Measurements from ENCODE around the gene RBMS1.

The RBMS1 gene

GRCh38 chr2:160305081-160305750, 188.4 kb downstream of the RBMS1 start:
- DNase-seq (ENCODE audit: insufficient read length, low spot score) (no peak), FAIRE-seq (no peak)
- TF ChIP-seq SPI1 (IDR thresholded peaks at IDR 0.05; ENCODE audit: low read depth, low read length) (no peak), POU2F2 (IDR thresholded peaks at IDR 0.05; ENCODE audit: low read depth, low read length) (no peak), POLR2AphosphoS5 (IDR thresholded peaks at IDR 0.05; ENCODE audit: low read depth, low read length) (no peak), POLR2A (IDR thresholded peaks at IDR 0.05; ENCODE audit: low read depth, low read length) (no peak), TAF1 (IDR thresholded peaks at IDR 0.05; ENCODE audit: low read depth, low read length) (no peak), PAX5 (IDR thresholded peaks at IDR 0.05; ENCODE audit: insufficient read depth, low read length, severe bottlenecking) (no peak)

DNA sequence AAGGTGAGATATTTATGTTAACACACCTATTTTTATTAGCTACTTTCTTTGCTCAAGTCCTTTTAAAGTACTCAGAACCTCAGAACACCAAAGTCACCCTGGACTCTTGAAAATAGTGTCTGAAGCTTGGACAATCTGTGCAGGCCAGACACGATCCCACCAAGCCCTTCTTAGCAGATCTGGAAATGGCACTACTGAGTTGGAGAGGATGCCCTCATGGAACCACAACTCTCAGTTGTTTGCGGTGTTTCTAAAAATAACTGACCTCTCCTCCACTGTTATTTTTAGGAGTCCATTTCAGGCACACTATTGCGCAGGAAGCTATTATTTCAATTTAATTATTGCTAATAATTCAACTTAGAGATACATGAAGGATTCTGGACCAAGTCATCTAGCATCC, 190.1 kb downstream of the RBMS1 start:
- no peak for TF ChIP-seq TAF1 (IDR thresholded peaks at IDR 0.05; ENCODE audit: low read depth, low read length)
- TF ChIP-seq POLR2A (IDR thresholded peaks at IDR 0.05; ENCODE audit: low read depth, low read length), result no peak
- TF ChIP-seq POU2F2 (IDR thresholded peaks at IDR 0.05; ENCODE audit: low read depth, low read length), result no peak
- TF ChIP-seq PAX5 (IDR thresholded peaks at IDR 0.05; ENCODE audit: insufficient read depth, low read length, severe bottlenecking), result no peak
- TF ChIP-seq POLR2AphosphoS5 (IDR thresholded peaks at IDR 0.05; ENCODE audit: low read depth, low read length), result no peak
- TF ChIP-seq SPI1 (IDR thresholded peaks at IDR 0.05; ENCODE audit: low read depth, low read length), result no peak
- FAIRE-seq, result no peak
- no peak for DNase-seq (ENCODE audit: insufficient read length, low spot score)

DNA sequence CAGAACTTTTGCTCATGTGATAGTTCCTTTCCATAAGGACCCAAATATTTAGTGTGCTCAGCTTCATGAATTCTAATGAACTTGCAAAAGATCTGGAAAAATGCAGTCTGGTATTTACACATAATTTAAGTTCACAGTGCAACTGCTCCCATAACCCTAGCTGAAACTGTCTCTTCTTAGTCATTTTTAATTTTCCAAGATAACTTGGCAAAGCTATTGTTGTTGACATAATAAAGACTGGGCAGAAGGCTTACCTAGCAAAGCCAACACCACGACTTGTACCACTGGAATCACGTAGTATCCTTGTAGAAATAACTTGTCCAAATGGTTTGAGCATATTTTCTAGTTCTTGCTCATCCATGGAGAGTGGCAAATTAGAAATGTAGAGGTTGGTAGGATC, 190.5 kb downstream of the RBMS1 start:
- FAIRE-seq (no peak), DNase-seq (ENCODE audit: insufficient read length, low spot score) (no peak)
- TF ChIP-seq POU2F2 (IDR thresholded peaks at IDR 0.05; ENCODE audit: low read depth, low read length), result no peak
- TF ChIP-seq PAX5 (IDR thresholded peaks at IDR 0.05; ENCODE audit: insufficient read depth, low read length, severe bottlenecking), result no peak
- TF ChIP-seq TAF1 (IDR thresholded peaks at IDR 0.05; ENCODE audit: low read depth, low read length), result no peak
- no peak for TF ChIP-seq POLR2AphosphoS5 (IDR thresholded peaks at IDR 0.05; ENCODE audit: low read depth, low read length)
- no peak for TF ChIP-seq POLR2A (IDR thresholded peaks at IDR 0.05; ENCODE audit: low read depth, low read length)
- TF ChIP-seq SPI1 (IDR thresholded peaks at IDR 0.05; ENCODE audit: low read depth, low read length), result no peak

DNA sequence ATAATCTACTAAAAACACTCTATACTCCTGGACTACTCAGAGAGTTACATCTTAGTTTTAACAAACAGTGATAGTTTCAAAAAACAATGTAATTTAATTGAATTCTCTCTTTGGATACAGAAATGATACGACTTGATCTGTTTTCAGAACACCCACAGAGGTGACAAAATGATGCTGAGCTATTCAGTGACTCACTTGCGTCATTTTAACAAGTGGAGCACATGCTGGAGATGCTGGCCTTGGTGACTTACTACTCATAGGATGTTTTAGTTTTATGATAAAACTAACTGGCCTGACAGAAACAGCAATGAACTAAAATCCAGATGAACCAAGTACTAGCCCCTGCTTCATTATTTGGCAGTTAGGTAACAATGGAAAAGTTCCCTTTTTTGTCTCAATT, 192.2 kb downstream of the RBMS1 start:
- FAIRE-seq (no peak), DNase-seq (ENCODE audit: insufficient read length, low spot score) (no peak)
- TF ChIP-seq POLR2AphosphoS5 (IDR thresholded peaks at IDR 0.05; ENCODE audit: low read depth, low read length) (no peak), TAF1 (IDR thresholded peaks at IDR 0.05; ENCODE audit: low read depth, low read length) (no peak), PAX5 (IDR thresholded peaks at IDR 0.05; ENCODE audit: insufficient read depth, low read length, severe bottlenecking) (no peak), SPI1 (IDR thresholded peaks at IDR 0.05; ENCODE audit: low read depth, low read length) (no peak), POLR2A (IDR thresholded peaks at IDR 0.05; ENCODE audit: low read depth, low read length) (no peak), POU2F2 (IDR thresholded peaks at IDR 0.05; ENCODE audit: low read depth, low read length) (no peak)

- DNase-seq (ENCODE audit: insufficient read length, low spot score) (no peak), FAIRE-seq (no peak)
- TF ChIP-seq POU2F2 (IDR thresholded peaks at IDR 0.05; ENCODE audit: low read depth, low read length) (no peak), SPI1 (IDR thresholded peaks at IDR 0.05; ENCODE audit: low read depth, low read length) (no peak), POLR2A (IDR thresholded peaks at IDR 0.05; ENCODE audit: low read depth, low read length) (no peak)
Observed at GRCh38 chr2:160300203-160300602, 193.4 kb downstream of the RBMS1 start.

- DNase-seq (ENCODE audit: insufficient read length, low spot score) (no peak), FAIRE-seq (no peak)
- no peak for TF ChIP-seq POU2F2 (IDR thresholded peaks at IDR 0.05; ENCODE audit: low read depth, low read length)
- no peak for TF ChIP-seq SPI1 (IDR thresholded peaks at IDR 0.05; ENCODE audit: low read depth, low read length)
- no peak for TF ChIP-seq PAX5 (IDR thresholded peaks at IDR 0.05; ENCODE audit: insufficient read depth, low read length, severe bottlenecking)
- TF ChIP-seq POLR2A (IDR thresholded peaks at IDR 0.05; ENCODE audit: low read depth, low read length), result no peak
- TF ChIP-seq TAF1 (IDR thresholded peaks at IDR 0.05; ENCODE audit: low read depth, low read length), result no peak
- TF ChIP-seq POLR2AphosphoS5 (IDR thresholded peaks at IDR 0.05; ENCODE audit: low read depth, low read length), result no peak
Observed at GRCh38 chr2:160299540-160299939, 194.1 kb downstream of the RBMS1 start.

- FAIRE-seq (no peak), DNase-seq (ENCODE audit: insufficient read length, low spot score) (no peak)
- TF ChIP-seq POU2F2 (IDR thresholded peaks at IDR 0.05; ENCODE audit: low read depth, low read length), result no peak
- no peak for TF ChIP-seq PAX5 (IDR thresholded peaks at IDR 0.05; ENCODE audit: insufficient read depth, low read length, severe bottlenecking)
- TF ChIP-seq TAF1 (IDR thresholded peaks at IDR 0.05; ENCODE audit: low read depth, low read length), result no peak
- TF ChIP-seq SPI1 (IDR thresholded peaks at IDR 0.05; ENCODE audit: low read depth, low read length), result no peak
- TF ChIP-seq POLR2AphosphoS5 (IDR thresholded peaks at IDR 0.05; ENCODE audit: low read depth, low read length), result no peak
- no peak for TF ChIP-seq POLR2A (IDR thresholded peaks at IDR 0.05; ENCODE audit: low read depth, low read length)
Observed at GRCh38 chr2:160298960-160299359, 194.6 kb downstream of the RBMS1 start.

DNA sequence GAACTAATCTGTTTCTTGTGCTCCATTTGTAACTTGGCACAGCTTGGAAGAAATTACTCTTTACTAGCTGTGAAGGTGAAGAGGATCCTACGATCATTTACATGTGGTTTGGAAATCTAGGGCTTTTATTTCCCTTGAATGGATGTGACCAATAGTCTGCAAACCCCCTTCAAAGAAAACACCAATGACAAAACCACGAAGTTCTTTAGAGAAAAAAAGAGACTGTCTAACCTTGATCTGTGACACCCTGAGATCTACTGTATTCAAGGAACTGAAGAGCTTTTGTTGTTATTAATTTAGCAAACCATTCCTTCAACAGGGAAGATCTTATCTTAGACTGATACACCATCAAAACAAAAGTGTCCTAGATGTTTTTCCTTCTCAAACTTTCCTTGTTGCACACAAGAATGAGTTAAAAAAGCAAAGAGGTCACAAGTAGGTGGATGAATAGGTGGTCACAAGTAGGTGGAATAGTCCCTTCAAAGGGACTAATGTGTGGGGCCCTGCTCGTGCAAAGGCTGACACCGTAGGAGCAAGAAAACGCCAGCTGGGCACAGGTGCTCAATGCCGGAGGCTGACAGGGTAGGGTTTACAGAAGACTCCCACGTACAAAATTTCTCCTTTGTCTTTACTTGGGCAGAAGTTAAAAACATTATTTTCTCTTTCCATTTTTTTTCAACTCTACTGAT, 197.9 kb downstream of the RBMS1 start:
- TF ChIP-seq POU2F2 (IDR thresholded peaks at IDR 0.05; ENCODE audit: low read depth, low read length), result no peak
- no peak for TF ChIP-seq SPI1 (IDR thresholded peaks at IDR 0.05; ENCODE audit: low read depth, low read length)
- no peak for TF ChIP-seq POLR2AphosphoS5 (IDR thresholded peaks at IDR 0.05; ENCODE audit: low read depth, low read length)
- TF ChIP-seq TAF1 (IDR thresholded peaks at IDR 0.05; ENCODE audit: low read depth, low read length), result no peak
- no peak for TF ChIP-seq POLR2A (IDR thresholded peaks at IDR 0.05; ENCODE audit: low read depth, low read length)
- TF ChIP-seq PAX5 (IDR thresholded peaks at IDR 0.05; ENCODE audit: insufficient read depth, low read length, severe bottlenecking), result no peak
- FAIRE-seq, result no peak
- DNase-seq (ENCODE audit: insufficient read length, low spot score), result no peak

DNA sequence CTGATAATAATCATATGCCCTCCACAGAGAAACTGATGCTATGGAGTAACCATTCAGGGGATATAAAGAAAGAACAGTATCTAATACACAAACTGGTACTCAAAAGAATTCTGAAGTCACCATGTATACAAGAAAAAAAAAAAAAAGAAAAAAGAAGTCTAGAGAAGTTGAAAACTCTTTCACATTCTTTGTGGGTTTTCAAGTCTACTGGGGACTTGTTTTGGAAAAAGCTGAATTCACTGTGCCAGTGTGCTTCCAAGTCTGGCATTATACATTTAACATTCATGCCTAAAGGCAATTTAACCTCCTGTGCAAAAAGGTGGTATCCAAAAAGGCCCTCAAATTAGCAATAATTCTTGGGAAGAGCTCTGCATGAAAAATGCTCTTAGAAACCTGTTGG, 198.7 kb downstream of the RBMS1 start:
- DNase-seq (ENCODE audit: insufficient read length, low spot score), result no peak
- TF ChIP-seq POU2F2 (IDR thresholded peaks at IDR 0.05; ENCODE audit: low read depth, low read length), result no peak
- no peak for FAIRE-seq

DNA sequence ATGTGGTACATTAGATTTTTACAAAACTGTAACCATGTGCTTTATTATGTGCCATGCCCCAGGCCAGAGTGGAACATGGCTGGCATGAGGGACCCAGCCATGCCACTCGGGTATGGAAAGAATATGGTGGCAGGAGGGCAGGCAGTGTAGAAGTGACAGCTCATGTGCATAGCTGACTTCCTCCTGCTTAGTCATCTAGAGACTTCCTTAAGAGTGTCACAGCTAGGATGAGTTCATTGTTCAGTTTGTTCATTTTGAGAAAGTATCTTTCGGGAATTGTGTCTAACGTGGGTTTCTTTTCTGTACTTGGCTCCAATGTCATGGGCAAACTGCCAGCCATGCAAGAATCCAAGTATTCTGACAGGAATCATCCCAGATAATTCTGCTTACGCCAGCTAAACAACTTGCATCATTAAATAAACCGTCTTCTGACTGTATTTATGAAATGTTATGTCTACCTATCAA, 199.2 kb downstream of the RBMS1 start:
- peak; percentile 25; the same call in 1 of the 2 replicates for TF ChIP-seq SPI1 (IDR thresholded peaks at IDR 0.05; ENCODE audit: low read depth, low read length)
- TF ChIP-seq PAX5 (IDR thresholded peaks at IDR 0.05; ENCODE audit: insufficient read depth, low read length, severe bottlenecking), result no peak
- no peak for TF ChIP-seq POLR2AphosphoS5 (IDR thresholded peaks at IDR 0.05; ENCODE audit: low read depth, low read length)
- TF ChIP-seq POLR2A (IDR thresholded peaks at IDR 0.05; ENCODE audit: low read depth, low read length), result no peak
- no peak for TF ChIP-seq TAF1 (IDR thresholded peaks at IDR 0.05; ENCODE audit: low read depth, low read length)
- no peak for TF ChIP-seq POU2F2 (IDR thresholded peaks at IDR 0.05; ENCODE audit: low read depth, low read length)
- DNase-seq (ENCODE audit: insufficient read length, low spot score) (no peak), FAIRE-seq (no peak)

Measured in GM12891 (cell line).